DOHH2 (cell line): ENCODE results near the gene NNT.

ENCODE experiments used
- H3F3A ChIP-seq: fragments of 200-600 bp; sonication (generic), shearing (Covaris generic); 2 replicates; pipeline ENCODE4 v1.6.0; 2016; ENCODE audit warnings: antibody characterized with exemption, mild to moderate bottlenecking; ENCODE audit not compliant: control insufficient read depth, insufficient read depth
- H3K27ac ChIP-seq: fragments of 200-600 bp; sonication (generic); 2 replicates; pipeline ENCODE4 v1.5.1; 2014; ENCODE audit warnings: low read depth, mild to moderate bottlenecking, low read length, moderate library complexity
- H3K27me3 ChIP-seq: fragments of 200-600 bp; sonication (generic); 2 replicates; pipeline ENCODE4 v1.6.1; 2014; ENCODE audit warnings: mild to moderate bottlenecking, low read length, mixed read lengths; ENCODE audit not compliant: control insufficient read depth
- H3K36me3 ChIP-seq: fragments of 200-600 bp; sonication (generic); 2 replicates; pipeline ENCODE4 v1.6.1; 2014; ENCODE audit warnings: mild to moderate bottlenecking, low read length, moderate library complexity, mixed read lengths; ENCODE audit not compliant: control insufficient read depth
- H3K4me1 ChIP-seq: fragments of 200-600 bp; sonication (generic); 2 replicates; pipeline ENCODE4 v1.6.1; 2014; ENCODE audit warnings: mild to moderate bottlenecking, low read length, mixed read lengths; ENCODE audit not compliant: control insufficient read depth
- H3K4me2 ChIP-seq: fragments of 200-600 bp; sonication (generic); 2 replicates; pipeline ENCODE4 v1.6.0; 2014; ENCODE audit warnings: mild to moderate bottlenecking, low read length, moderate library complexity
- H3K4me3 ChIP-seq: fragments of 200-600 bp; sonication (generic); 2 replicates; pipeline ENCODE4 v1.5.1; 2014; ENCODE audit warnings: mild to moderate bottlenecking, low read length, mixed read lengths
- H3K79me2 ChIP-seq: fragments of 200-600 bp; sonication (generic); 2 replicates; pipeline ENCODE4 v1.6.1; 2014; ENCODE audit warnings: mild to moderate bottlenecking, low read length, mixed read lengths; ENCODE audit not compliant: control insufficient read depth
- H3K9me2 ChIP-seq: fragments of 200-600 bp; sonication (generic); replicated peaks from 2 replicates; pipeline ENCODE4 v1.6.1; 2014; ENCODE audit warnings: mild to moderate bottlenecking, low read length, mixed read lengths; ENCODE audit not compliant: control insufficient read depth
- H3K9me3 ChIP-seq: fragments of 200-600 bp; sonication (generic); 2 replicates; pipeline ENCODE4 v1.6.1; 2014; ENCODE audit warnings: antibody characterized with exemption, low read length, mixed read lengths; ENCODE audit not compliant: control insufficient read depth, insufficient read depth
- H4K20me1 ChIP-seq: fragments of 200-600 bp; sonication (generic); 2 replicates; pipeline ENCODE4 v1.6.0; 2014; ENCODE audit warnings: low read depth, mild to moderate bottlenecking, antibody characterized with exemption, low read length, moderate library complexity; ENCODE audit not compliant: control insufficient read depth, insufficient read depth
- EZH2phosphoT487 ChIP-seq: fragments of 200-600 bp; sonication (generic); IDR thresholded peaks from 2 replicates; pipeline ENCODE4 v1.6.1; 2017; ENCODE audit warnings: borderline replicate concordance, mild to moderate bottlenecking, antibody characterized with exemption, low read length, moderate library complexity, mixed read lengths
- TF ChIP-seq, protein P1 (sequence below): fragments of 200-600 bp; sonication (generic); IDR thresholded peaks from one replicate; pipeline ENCODE4 v1.5.1; 2014; ENCODE audit warnings: antibody characterized with exemption, mild to moderate bottlenecking, low read depth, low read length; ENCODE audit not compliant: poor library complexity, severe bottlenecking

NNT gene

DNA sequence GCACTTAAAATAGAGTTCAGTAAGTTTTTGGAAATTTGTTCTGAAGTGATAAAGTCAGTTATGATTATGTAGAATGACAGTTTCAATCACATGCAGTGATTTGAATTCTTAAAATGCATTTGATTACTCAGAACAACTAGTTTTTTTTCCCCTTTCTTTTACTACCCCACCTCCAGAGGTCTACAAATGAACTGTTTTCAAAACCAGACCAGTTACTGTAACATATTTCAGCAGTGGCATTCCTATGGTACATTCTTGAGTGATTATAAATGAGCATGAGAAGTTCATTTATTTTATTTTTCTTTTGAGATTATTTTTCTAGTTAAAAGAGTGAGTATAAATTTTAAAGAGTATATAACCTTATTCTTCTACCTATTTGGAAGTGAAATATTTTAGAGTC, 71.6 kb downstream of the NNT start:
- Histone ChIP-seq H3K27ac (no peak overlapping the region), H3K4me1 (no peaks in the 10 kb centered on the region), H3K4me2 (no peak overlapping the region), H3K36me3 (peaks cover 16% of the 10 kb centered on the region), H3K79me2 (no peaks in the 10 kb centered on the region), H3K9me3 (no peaks in the 10 kb centered on the region), H3F3A (no peaks in the 10 kb centered on the region), H4K20me1 (no peaks in the 10 kb centered on the region), H3K27me3 (no peaks in the 10 kb centered on the region), H3K4me3 (no peak overlapping the region), H3K9me2 (no peaks in the 10 kb centered on the region)
- TF ChIP-seq, protein P1, sequence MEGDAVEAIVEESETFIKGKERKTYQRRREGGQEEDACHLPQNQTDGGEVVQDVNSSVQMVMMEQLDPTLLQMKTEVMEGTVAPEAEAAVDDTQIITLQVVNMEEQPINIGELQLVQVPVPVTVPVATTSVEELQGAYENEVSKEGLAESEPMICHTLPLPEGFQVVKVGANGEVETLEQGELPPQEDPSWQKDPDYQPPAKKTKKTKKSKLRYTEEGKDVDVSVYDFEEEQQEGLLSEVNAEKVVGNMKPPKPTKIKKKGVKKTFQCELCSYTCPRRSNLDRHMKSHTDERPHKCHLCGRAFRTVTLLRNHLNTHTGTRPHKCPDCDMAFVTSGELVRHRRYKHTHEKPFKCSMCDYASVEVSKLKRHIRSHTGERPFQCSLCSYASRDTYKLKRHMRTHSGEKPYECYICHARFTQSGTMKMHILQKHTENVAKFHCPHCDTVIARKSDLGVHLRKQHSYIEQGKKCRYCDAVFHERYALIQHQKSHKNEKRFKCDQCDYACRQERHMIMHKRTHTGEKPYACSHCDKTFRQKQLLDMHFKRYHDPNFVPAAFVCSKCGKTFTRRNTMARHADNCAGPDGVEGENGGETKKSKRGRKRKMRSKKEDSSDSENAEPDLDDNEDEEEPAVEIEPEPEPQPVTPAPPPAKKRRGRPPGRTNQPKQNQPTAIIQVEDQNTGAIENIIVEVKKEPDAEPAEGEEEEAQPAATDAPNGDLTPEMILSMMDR, result no peak
- TF ChIP-seq EZH2phosphoT487, result no peak

DNA sequence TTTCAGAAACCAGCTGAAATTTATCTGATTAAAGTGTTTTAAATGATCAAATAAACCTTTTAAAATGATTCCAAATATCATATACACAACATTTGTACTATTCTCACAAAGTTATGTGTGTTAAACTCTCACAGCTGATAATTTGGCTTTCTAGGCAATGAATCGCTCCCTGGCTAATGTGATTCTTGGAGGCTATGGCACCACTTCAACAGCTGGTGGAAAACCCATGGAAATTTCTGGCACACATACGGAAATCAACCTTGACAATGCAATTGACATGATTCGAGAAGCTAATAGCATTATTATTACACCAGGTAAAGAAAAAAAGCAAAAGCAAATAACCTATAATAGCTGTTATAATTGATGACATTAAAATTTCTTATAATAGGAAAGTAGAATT, 72.4 kb downstream of the NNT start:
- H3K27ac ChIP-seq, result no peak overlapping the region
- H3K36me3 ChIP-seq, result peaks cover 20% of the 10 kb centered on the region
- no peaks in the 10 kb centered on the region for H3K9me2 ChIP-seq
- H3F3A ChIP-seq, result no peaks in the 10 kb centered on the region
- TF ChIP-seq EZH2phosphoT487, result no peak
- TF ChIP-seq, protein P1, result no peak
- no peaks in the 10 kb centered on the region for H3K79me2 ChIP-seq
- H4K20me1 ChIP-seq, result no peaks in the 10 kb centered on the region
- no peak overlapping the region for H3K4me2 ChIP-seq
- H3K4me1 ChIP-seq, result no peaks in the 10 kb centered on the region
- H3K27me3 ChIP-seq, result no peaks in the 10 kb centered on the region
- no peak overlapping the region for H3K4me3 ChIP-seq
- H3K9me3 ChIP-seq, result no peaks in the 10 kb centered on the region

DNA sequence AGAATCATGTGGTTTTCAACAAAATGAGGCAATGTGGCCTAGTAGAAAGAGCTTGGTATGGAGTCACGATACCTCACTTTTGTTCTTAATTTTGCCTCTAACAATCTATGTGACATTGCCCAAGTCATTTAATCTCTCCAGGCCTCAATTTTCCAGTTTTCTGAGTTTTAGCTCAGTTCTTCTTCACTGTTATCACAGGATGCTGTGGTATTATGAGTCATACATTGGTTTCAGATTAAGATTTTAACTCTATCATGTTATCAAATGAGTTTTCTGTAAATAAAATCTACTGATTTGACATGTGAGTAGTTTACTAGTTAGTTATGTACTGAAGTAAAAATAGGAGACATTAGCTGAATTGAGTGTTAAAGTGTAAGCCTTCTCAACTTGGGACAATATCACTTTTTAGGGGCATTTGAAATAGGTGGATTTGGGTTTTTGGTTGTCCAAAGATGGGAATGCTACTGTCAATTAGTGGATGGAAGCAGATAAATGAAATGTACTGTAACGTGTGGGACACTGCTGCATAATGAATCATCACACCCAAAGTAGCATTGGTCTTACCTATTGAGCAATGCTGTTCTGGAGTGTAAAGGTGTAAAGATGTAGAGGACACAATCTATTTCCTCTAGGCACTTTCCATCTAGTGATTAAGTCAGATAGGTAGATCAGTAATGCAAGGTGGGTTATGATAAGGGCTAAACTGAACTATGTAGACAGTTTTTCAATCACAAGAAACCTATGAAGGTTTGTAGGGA, 73.3 kb downstream of the NNT start:
- H3K27me3 ChIP-seq, result no peaks in the 10 kb centered on the region
- no peaks in the 10 kb centered on the region for H3K9me2 ChIP-seq
- no peak overlapping the region for H3K27ac ChIP-seq
- no peaks in the 10 kb centered on the region for H4K20me1 ChIP-seq
- no peak overlapping the region for H3K4me3 ChIP-seq
- H3K4me1 ChIP-seq, result no peaks in the 10 kb centered on the region
- TF ChIP-seq, protein P1, result no peak
- TF ChIP-seq EZH2phosphoT487, result no peak
- no peak overlapping the region for H3K4me2 ChIP-seq
- no peaks in the 10 kb centered on the region for H3F3A ChIP-seq
- H3K79me2 ChIP-seq, result no peaks in the 10 kb centered on the region
- peaks cover 22% of the 10 kb centered on the region for H3K36me3 ChIP-seq
- H3K9me3 ChIP-seq, result no peaks in the 10 kb centered on the region
